ENCODE results near the gene CRHR2.

Gene CRHR2

DNA sequence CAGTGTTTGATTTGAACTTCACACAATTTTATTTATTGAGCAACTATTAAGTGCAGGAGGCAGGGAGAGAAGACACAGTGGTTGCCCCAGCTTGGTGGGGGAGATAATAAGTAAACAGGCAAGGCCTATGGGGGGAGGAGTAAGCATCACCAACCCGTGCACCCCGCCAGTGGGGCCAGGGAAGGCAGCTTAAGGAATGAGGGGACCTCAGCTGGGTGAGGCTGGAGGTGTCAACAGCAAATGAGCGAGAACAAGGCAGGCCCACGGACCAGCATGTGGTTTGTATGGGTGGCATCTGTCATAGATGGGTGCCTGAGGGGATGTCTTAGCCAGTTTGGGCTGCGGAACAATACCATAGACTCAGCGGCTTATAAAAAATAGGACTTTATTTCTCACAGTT, 24.1 kb upstream of the CRHR2 start:
- DNase-seq, result no peak

DNA sequence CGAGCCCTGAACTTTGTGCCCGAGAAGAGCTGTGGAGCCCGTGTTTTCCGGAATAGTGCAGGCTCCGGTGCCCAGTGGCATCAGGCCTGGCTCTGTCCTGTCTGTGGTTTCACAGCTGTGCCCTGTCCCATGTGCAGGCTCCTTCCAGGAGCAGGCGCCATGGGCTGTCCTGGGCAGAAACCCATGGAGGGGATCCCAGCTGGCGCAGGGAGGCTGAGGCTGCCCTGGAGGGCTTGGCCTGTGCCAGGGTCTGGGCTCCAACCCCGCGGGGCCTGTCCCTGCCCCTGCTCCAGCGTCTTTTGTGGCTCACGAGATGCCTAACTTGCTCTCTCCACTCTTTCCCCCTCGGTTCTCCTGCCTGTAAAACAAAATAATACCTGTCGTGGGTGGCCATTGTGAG, 23.3 kb upstream of the CRHR2 start:
- no peak for DNase-seq

- DNase-seq, result no peak
Measured at GRCh38 chr7:30705008-30705407, 22.8 kb upstream of the CRHR2 start.

GRCh38 chr7:30703756-30704155, 21.5 kb upstream of the CRHR2 start:
- DNase-seq, result no peak

DNA sequence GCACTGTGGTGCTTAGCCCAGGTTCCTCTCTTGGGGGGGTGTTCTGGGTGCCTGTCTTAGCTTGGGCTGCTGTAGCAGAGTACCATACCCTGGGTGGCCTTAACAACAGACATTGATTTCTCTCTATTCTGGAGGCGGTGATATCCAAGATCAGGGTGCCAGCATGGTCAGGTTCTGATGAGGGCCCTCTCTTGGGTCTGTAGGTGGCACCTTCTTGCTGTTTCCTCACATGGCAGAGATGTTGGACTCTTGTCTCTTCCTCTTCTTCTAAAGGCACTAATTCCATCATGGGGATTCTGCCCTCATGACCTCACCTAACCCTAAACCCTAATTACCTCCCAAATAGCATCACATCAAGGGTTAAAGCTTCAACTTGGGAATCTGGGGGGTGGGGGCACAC, 19.9 kb upstream of the CRHR2 start:
- no peak for DNase-seq

DNA sequence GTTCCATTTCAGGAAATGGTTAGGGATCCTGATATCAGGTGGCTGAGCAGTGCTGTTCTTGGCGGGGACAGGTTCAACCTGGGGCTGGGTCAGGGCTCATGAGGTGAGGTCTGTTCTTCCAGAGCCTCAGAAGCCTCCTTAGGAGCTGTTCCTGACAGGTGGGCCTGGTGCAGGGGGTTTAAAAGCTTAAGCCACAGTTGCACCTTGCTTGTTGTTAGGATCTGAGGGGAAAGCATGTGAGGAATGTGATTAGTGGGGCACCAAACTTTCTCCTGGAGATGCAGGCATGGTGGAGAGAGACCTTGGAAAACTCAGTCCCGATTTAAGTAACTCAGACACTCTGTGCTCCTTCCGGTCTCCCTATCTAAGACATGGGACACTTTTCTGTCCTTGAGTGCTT, 18.7 kb upstream of the CRHR2 start:
- no peak for DNase-seq

DNA sequence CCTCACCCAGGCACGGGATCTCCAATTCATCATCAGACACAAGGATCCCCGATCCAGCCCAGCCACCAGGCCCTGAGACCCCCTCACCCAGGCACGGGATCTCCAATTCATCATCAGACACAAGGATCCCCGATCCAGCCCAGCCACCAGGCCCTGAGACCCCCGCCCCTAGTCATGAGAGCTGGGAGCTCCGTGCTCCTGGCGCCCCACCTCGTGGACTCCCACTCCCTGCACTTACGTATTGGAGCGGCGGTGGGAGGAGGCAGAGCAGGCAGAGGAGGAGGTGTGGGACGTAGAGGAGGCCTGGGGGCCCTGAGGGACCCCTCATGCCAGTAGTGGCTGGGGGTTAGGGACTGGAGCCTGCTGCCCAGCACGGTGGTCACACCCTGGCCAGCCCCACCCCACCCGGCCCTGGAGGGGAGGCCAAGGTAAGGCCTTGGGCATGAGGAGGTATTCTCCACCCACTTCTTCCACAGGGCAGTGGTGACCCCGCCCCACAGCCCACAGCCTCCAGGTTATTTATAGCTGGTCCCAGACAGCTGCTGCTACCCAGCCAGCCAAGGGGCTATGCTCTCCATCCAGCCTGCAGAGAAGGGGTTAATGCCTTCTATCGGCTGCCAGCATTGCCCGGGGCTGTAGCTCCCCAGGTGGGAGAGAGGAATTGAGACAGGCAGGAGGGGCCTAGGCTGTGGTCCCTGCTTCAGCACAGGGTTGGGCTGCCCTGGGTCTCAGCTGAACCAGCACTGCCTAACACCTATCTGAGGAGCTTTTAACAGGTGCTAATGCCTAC, 17.6 kb upstream of the CRHR2 start:
- DNase-seq, result no peak

GRCh38 chr7:30698481-30698880, 16.2 kb upstream of the CRHR2 start:
- DNase-seq, result no peak

GRCh38 chr7:30697719-30698460, 15.6 kb upstream of the CRHR2 start:
- DNase-seq, result peak; percentile 63

DNA sequence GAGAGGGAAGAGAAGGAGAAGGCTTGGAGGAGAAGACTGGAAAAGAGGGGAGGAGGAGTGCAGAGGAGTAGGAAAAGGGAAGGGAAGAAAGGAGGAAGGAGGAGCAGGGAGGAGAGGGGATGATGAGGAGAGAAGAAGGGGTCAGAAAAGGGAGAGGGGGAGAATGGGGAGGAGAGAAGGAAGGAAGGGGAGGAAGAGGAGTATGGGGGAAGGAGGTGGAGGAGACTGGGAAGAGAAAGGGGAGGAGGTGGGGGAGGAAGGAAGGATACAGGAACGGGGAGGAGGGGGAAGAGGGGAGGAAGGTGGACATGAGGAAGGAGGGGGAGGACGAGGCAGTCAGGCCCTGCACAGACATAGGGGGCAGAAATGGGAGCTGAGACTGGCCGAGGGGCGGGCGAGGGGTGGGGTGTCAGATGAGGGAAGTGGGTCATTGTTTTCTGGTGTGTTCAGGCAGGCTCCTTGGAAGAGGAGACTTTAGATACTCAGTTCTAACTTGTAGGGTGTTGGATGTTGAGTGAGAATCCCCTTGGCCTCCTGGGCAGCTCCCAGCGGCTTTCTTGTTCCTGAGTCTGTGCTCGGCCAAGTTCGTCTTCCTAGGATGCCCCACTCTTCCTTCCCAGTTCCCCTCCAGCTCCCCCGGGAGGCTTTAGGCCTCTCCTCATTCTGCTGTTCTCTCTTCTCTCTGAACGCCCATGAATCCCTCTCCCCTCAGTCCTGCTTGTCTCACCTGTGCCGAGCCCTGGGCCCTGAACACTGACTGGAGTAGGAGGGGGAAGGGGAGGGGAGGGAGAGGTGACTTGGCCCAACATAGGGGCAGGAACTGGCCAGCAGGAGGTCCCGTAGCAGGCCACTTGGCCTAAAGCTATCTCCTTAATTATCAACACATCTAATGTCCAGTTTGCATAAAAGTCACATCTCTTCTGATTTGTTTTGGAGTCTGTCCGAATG, 12.8 kb upstream of the CRHR2 start:
- DNase-seq, result no peak

- DNase-seq, result no peak
Measured at GRCh38 chr7:30694218-30694745, 12.0 kb upstream of the CRHR2 start.

GRCh38 chr7:30692882-30693281, 10.6 kb upstream of the CRHR2 start:
- no peak for DNase-seq

- DNase-seq, result no peak
Measured at GRCh38 chr7:30692438-30692837, 10.2 kb upstream of the CRHR2 start.

DNA sequence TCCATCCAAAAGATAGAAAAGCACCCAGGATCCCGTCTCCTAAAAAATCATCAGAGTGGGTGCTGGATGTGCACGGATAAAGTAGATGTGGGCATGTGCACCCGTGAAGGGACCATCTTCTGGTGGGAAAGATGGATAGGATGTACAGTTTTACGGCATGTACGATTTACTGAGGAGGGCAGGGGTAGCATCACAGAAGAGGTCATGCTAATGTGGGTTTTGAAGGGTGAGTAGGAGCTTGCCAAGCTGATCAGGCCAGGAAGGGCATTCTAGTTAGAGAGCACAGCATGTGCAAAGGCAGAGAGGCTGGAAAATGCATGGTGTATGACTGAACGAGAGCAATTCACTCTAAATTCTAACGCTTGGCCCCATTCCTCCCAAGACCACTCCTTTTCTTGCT, 7.8 kb upstream of the CRHR2 start:
- no peak for DNase-seq

DNA sequence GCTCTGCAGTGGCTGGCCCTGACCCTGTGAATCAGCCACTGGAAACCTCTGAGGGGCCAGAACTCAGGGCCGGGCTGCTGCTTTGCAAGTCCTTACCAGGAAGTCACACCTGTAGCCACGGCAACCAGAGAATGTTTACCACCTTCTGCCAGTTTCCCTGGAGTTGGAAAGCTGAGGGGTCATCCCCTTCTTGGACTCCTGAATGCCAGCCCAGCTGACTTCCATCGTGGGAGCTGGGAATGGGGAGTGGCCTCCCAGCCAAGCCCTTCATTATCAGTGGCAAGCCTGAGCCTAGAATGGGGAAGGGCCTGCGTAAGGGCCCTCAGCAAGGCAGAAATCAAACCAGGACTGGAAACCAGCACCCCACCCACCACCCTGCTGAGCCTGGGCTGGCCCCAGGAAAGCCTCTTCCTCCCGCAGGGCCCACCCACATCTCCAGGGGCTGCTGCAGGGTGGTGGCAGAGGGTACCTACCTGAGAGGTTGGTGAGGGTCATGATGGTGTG, 6.5 kb upstream of the CRHR2 start:
- no peak for DNase-seq

DNA sequence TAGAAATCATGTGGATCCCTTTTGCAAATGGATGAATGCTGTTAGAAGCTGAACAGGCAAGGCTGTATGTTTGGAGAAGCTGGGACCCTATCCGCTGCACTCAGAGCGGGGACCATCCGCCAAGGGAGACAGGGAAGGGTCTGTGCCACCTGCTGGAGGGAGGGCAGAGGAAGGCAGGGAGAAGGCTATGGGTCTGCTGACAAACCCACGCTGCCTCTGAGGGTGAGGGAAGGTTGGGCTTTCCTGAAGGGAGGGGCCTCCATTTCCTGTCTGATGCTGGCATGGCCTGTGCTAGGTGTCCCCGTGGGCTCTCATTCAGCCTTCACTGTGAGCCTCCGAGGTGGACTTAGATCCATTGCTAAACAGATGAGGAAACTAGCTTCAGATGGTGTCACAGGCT, 5.3 kb upstream of the CRHR2 start:
- no peak for DNase-seq

DNA sequence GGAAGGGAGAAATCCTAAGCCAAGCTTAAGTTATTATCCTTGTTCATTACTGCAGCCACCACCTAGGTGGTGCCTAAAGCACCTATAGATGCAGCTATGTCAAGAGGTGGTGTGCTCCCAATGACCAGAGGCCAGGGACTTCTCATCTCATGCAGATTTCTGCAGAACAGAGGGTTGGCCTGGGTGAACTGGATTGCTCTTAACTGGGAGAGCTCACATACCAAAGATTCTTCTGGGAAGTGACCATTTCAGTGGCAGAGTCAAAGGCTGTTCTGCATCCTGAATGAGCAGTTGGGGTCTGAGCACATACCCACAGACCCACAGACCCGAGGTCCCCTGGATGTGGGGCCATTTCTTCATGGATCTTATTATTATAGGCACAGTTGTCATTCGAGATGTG, 2.1 kb upstream of the CRHR2 start:
- DNase-seq, result no peak

DNA sequence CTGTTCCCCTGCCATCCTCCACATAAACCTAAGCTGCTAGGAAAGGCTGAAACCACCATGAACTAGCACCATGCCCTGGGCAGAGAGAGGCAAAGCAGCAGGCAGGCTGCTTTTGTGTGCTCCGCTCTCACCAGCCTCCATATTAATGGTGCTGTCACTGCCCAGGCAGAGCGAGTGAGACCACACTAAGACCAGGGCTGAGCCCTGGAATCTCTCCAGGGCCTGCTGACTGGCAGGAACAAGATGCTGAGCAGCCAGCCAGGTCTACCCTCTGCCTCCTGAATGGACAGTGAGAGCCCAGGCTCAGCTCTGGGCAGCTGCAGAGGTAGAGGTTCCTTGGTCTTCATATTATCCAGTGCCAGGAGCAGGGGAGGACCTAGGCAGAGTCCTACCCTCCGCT, 1.6 kb upstream of the CRHR2 start:
- no peak for DNase-seq

DNA sequence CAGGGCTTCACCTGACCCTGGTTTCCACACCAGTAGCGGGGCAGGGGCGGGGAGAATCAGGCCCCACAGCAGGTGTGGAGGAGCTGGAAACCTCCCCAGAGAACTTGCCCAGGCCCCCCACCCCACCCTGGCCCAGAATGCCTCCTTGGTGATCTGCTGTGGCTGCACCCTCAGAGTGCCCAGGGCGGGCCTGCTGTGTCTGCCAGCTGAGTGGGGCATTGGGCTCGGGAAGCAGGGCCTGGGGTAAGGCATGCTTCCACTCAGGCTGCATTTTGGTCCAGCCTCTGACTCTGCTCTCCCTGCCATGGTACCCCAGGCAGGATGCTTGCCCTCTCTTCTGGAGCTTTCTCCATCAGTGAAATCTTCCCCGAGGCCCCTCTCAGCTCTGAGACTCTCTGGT, 1.1 kb upstream of the CRHR2 start:
- DNase-seq, result no peak

- DNase-seq, result no peak
Measured at GRCh38 chr7:30681815-30682211, 443 bp downstream of the CRHR2 start.

GRCh38 chr7:30681331-30681797, 892 bp downstream of the CRHR2 start:
- no peak for DNase-seq

DNA sequence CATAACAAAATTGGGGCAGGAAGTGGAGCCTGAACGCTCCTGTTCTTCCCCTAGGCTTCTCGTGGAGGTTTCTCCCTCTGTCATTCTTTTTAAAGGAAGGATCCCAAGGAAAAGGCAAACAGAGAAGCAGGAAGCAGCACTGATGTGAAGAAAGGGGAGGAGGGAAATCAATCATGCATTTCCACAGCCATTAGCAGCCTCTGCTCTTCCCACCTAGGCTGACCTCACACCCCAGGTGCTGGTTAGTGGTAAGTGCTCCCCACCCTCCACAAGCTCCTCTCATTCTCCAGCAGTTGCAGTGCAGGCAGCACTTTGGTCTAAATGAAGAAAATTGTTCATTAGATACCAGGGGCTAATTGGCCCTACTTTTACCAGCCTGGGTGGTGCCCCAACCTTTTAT, 2.6 kb downstream of the CRHR2 start:
- no peak for DNase-seq

DNA sequence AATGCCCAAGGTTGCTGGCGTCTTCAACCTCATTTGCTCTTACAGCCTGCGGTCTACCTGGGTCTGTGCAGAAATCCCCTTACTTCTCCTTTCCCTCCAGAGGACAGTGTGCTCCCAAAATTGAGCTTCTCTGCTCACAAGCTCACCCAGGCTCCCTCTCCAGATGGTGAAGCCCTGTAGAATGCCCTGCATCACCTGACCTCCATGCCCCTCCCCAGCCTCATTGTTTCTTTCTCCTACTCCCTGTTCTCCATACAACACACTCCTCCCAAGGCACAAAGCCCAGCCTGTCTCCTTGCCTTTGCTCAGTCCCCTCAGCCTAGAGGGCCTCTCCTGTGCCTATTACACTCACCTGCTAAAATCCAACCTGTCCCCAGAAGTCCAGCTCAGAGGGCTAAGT, 3.5 kb downstream of the CRHR2 start:
- DNase-seq, result no peak
